Ishikawa (cell line): ENCODE data around the gene SLC49A3.
A peak's percentile ranks its signal among the peaks of the same experiment; 100 is the strongest.

Source experiments
- EGR1 ChIP-seq: IDR thresholded peaks from 2 replicates; pipeline ENCODE4 v1.6.1; 2012
- EP300 ChIP-seq: IDR thresholded peaks from 2 replicates; pipeline ENCODE4 v1.6.1; 2012; ENCODE audit warnings: borderline replicate concordance
- FOXM1 ChIP-seq: IDR thresholded peaks from 2 replicates; pipeline ENCODE4 v1.6.1; 2012; ENCODE audit warnings: low read depth, borderline replicate concordance
- MAX ChIP-seq: IDR thresholded peaks from 2 replicates; pipeline ENCODE4 v1.6.1; 2012
- RAD21 ChIP-seq: IDR thresholded peaks from 2 replicates; pipeline ENCODE4 v1.6.1; 2012; ENCODE audit warnings: low read depth
- TAF1 ChIP-seq: IDR thresholded peaks from 2 replicates; pipeline ENCODE4 v1.6.1; 2012; ENCODE audit warnings: low read depth, mild to moderate bottlenecking
- TCF12 ChIP-seq: IDR thresholded peaks from 2 replicates; pipeline ENCODE4 v1.6.1; 2012; ENCODE audit warnings: low read depth
- YY1 ChIP-seq: IDR thresholded peaks from 2 replicates; pipeline ENCODE4 v1.6.1; 2012; ENCODE audit warnings: low read depth

DNA sequence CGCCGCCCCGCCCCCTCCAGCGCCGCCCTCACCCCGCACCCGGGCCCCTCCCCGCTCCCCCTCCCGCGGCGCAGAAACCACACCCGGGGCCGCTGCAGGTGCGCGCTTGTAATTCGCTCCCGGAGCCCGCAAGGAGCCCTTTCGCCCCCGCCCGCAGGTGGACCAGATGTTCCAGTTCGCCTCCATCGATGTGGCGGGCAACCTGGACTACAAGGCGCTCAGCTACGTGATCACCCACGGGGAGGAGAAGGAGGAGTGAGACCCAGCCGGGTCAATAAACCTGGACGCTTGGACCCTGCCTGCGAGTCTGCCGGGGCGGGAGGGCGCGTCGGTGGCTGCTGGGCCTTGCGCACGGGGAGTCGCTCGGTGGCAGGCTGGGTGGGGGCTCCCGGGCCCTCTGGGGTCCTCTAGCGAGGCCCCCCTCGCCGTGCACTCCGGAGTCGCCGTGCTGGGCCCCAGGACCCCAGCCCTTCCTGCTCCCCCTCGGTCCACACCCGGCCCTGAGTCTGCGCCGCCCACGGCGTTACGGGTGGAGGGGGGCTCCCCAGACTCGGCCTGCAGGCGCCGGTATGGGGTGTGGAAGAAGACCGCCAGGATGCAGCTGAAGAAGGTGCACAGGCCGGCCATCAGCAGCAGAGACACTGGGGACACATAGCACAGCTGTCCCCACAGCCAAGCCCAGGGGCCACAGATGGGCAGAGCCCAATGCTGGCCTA lies 7.1 kb downstream of the SLC49A3 start:
- TF ChIP-seq YY1: no peak
- TF ChIP-seq TCF12: peak; percentile 37; the same call in 1 of the 2 replicates
- TF ChIP-seq EP300: no peak
- 0 out of 2 replicates have a peak, but pooled peaks have one; percentile 11 for TF ChIP-seq MAX
- TF ChIP-seq EGR1: no peak; the same call in 1 of the 2 replicates
- TF ChIP-seq TAF1: no peak
- no peak for TF ChIP-seq FOXM1
- TF ChIP-seq RAD21: no peak
